T1000 (cell line): ENCODE measurements around the gene SEMA6B.

ENCODE experiments used
- DNase-seq: peaks from one replicate; lab custom pipeline; 2025; ENCODE audit warnings: mixed read lengths; lab: John Stamatoyannopoulos, UW

The SEMA6B gene

GRCh38 chr19:4587527-4587926, 28.0 kb upstream of the SEMA6B start:
- no peak for DNase-seq

- DNase-seq, result no peak
Observed at GRCh38 chr19:4586691-4587090, 27.2 kb upstream of the SEMA6B start.

- no peak for DNase-seq
Observed at GRCh38 chr19:4586245-4586644, 26.8 kb upstream of the SEMA6B start.

- no peak for DNase-seq
Observed at GRCh38 chr19:4585556-4585955, 26.1 kb upstream of the SEMA6B start.

- DNase-seq, result no peak
Observed at GRCh38 chr19:4584670-4585460, 25.4 kb upstream of the SEMA6B start.

GRCh38 chr19:4583961-4584669, 24.6 kb upstream of the SEMA6B start:
- DNase-seq, result no peak

- DNase-seq, result no peak
Observed at GRCh38 chr19:4582980-4583842, 23.7 kb upstream of the SEMA6B start.

GRCh38 chr19:4581666-4582553, 22.4 kb upstream of the SEMA6B start:
- DNase-seq, result no peak

- no peak for DNase-seq
Observed at GRCh38 chr19:4580961-4581665, 21.6 kb upstream of the SEMA6B start.

- no peak for DNase-seq
Observed at GRCh38 chr19:4580021-4580901, 20.8 kb upstream of the SEMA6B start.

GRCh38 chr19:4579389-4579788, 19.9 kb upstream of the SEMA6B start:
- no peak for DNase-seq

- no peak for DNase-seq
Observed at GRCh38 chr19:4578552-4579248, 19.2 kb upstream of the SEMA6B start.

- DNase-seq, result no peak
Observed at GRCh38 chr19:4577020-4577782, 17.7 kb upstream of the SEMA6B start.

- peak; percentile 30 for DNase-seq
Observed at GRCh38 chr19:4576016-4576933, 16.8 kb upstream of the SEMA6B start.

- DNase-seq, result peak; percentile 77
Observed at GRCh38 chr19:4575267-4576015, 16.0 kb upstream of the SEMA6B start.

- DNase-seq, result no peak
Observed at GRCh38 chr19:4573682-4574081, 14.2 kb upstream of the SEMA6B start.
